ENCODE results near the gene BOD1. TPM values are rescaled to one million over a fixed set of nuclear protein-coding genes. Genes with fewer than 3 reads are reported as not detected.
A peak's percentile ranks its signal among the peaks of the same experiment; 100 is the strongest.

Gene BOD1
- total and polyA plus RNA-seq, 9 of the 15 experiments (the other 6 are each of a cell fraction or from before 2014, with no cell fraction given) = 10.1 to 31.6 (median 22.6) TPM

DNA sequence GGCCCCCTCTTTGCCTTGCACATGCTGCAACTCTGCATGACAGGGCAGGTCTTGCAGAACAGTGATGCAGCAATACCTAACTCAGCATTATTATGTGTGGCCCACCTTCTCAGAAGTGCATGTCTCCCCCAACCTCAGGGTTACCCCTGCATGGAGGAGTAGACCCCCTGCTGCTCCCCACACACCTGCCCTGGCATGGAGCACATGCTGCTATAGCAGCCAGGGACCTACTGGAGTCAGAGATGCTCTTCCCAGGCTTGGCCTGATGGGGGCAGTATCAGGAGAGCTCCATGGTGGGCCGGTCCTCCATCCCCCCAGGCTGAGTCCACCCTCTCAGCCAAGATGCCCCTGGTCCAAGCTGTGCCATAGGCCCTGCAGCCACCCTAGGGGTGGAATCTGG is 13.2 kb upstream of the BOD1 start (continued):
- TF ChIP-seq MYC (IDR thresholded peaks at IDR 0.05; ENCODE audit: low read depth, low read length) = 0 out of 2 replicates have a peak, but pooled peaks have one; percentile 25
- no peak for TF ChIP-seq MYC (CRISPR knock-in tag; IDR thresholded peaks at IDR 0.05; ENCODE audit: borderline replicate concordance, low read depth)
- TF ChIP-seq, protein P1, sequence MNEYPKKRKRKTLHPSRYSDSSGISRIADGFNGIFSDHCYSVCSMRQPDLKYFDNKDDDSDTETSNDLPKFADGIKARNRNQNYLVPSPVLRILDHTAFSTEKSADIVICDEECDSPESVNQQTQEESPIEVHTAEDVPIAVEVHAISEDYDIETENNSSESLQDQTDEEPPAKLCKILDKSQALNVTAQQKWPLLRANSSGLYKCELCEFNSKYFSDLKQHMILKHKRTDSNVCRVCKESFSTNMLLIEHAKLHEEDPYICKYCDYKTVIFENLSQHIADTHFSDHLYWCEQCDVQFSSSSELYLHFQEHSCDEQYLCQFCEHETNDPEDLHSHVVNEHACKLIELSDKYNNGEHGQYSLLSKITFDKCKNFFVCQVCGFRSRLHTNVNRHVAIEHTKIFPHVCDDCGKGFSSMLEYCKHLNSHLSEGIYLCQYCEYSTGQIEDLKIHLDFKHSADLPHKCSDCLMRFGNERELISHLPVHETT (CRISPR knock-in tag; conservative IDR thresholded peaks at IDR 0.05 in 1 of 2, IDR thresholded peaks at IDR 0.05 in 1 of 2) = no peak
- TF ChIP-seq ZFPM2 (CRISPR knock-in tag; IDR thresholded peaks at IDR 0.05) = no peak

DNA sequence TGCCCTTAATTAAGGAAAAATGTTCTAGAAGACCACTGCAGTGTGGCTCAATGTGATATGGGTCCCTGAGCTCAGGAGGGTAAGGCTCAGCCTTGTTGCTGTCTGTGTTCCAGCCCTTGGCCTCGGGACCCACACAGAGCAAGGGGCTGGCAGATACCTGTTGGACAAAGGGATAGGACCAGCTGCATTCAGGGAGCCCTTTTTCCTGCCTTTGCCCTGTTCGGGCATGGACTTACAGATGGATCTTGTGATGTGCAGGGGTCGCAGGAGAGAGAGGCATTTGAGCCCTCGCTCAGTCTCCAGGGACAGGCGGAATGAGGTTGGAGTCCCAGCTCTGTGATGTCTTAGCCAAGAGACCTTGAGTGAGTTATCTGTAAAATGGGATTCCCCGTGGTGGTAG is 12.1 kb upstream of the BOD1 start:
- in situ Hi-C loops (cut with MboI) = no loop called here
- POLR2A ChIA-PET = interaction anchor here (0.6 to 1.4 kb wide), 5 partner anchors 114 to 1360 kb away, joined by 3 read pairs; partner anchors contain the start of gene CPEB4
- TF ChIP-seq, protein P2, sequence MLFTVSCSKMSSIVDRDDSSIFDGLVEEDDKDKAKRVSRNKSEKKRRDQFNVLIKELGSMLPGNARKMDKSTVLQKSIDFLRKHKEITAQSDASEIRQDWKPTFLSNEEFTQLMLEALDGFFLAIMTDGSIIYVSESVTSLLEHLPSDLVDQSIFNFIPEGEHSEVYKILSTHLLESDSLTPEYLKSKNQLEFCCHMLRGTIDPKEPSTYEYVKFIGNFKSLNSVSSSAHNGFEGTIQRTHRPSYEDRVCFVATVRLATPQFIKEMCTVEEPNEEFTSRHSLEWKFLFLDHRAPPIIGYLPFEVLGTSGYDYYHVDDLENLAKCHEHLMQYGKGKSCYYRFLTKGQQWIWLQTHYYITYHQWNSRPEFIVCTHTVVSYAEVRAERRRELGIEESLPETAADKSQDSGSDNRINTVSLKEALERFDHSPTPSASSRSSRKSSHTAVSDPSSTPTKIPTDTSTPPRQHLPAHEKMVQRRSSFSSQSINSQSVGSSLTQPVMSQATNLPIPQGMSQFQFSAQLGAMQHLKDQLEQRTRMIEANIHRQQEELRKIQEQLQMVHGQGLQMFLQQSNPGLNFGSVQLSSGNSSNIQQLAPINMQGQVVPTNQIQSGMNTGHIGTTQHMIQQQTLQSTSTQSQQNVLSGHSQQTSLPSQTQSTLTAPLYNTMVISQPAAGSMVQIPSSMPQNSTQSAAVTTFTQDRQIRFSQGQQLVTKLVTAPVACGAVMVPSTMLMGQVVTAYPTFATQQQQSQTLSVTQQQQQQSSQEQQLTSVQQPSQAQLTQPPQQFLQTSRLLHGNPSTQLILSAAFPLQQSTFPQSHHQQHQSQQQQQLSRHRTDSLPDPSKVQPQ (CRISPR knock-in tag; IDR thresholded peaks at IDR 0.05; ENCODE audit: borderline replicate concordance) = no peak
- no peak for TF ChIP-seq ZNF274 (IDR thresholded peaks at IDR 0.05; ENCODE audit: borderline replicate concordance, low read depth, low read length)
- TF ChIP-seq MAFF (IDR thresholded peaks at IDR 0.05; ENCODE audit: low read length) = no peak
- no peak for TF ChIP-seq ZBTB8A (IDR thresholded peaks at IDR 0.05; ENCODE audit: partially characterized antibody)
- no peak for TF ChIP-seq E2F3 (CRISPR knock-in tag; IDR thresholded peaks at IDR 0.05)
- no peak for TF ChIP-seq ZNF76 (CRISPR knock-in tag; IDR thresholded peaks at IDR 0.05; ENCODE audit: borderline replicate concordance)
- TF ChIP-seq, protein P3, sequence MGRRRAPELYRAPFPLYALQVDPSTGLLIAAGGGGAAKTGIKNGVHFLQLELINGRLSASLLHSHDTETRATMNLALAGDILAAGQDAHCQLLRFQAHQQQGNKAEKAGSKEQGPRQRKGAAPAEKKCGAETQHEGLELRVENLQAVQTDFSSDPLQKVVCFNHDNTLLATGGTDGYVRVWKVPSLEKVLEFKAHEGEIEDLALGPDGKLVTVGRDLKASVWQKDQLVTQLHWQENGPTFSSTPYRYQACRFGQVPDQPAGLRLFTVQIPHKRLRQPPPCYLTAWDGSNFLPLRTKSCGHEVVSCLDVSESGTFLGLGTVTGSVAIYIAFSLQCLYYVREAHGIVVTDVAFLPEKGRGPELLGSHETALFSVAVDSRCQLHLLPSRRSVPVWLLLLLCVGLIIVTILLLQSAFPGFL (CRISPR knock-in tag; IDR thresholded peaks at IDR 0.05) = no peak

More for the DNA sequence above, 12.1 kb upstream of the BOD1 start:
- Histone ChIP-seq H3K79me2 (ENCODE audit: control insufficient read depth, insufficient read depth, low read length) (no peaks in the 10 kb centered on the region), H3K9me1 (ENCODE audit: control insufficient read depth, insufficient read depth, low read length) (no peaks in the 10 kb centered on the region), H3K9ac (ENCODE audit: insufficient read depth in 1 of 2, low read depth in 2 of 2, low read length in 2 of 2) (no peak overlapping the region), H3K36me3 (ENCODE audit: control insufficient read depth, insufficient read depth, low read length) (no peaks in the 10 kb centered on the region), H3K27me3 (ENCODE audit: control insufficient read depth in 2 of 2, insufficient read depth in 2 of 2, low read length in 2 of 2) (no peaks in the 10 kb centered on the region), H3K4me3 (no peak overlapping the region), H2AFZ (ENCODE audit: low read depth, low read length) (no peak overlapping the region), H3K4me1 (replicated peaks in 1 of 2; ENCODE audit: control insufficient read depth in 2 of 2, insufficient read depth in 2 of 2, low read length in 2 of 2) (peaks cover 0 to 19% of the 10 kb centered on the region in 2 experiments; a peak in 4 of 5 replicates), H4K20me1 (replicated peaks; ENCODE audit: control insufficient read depth, insufficient read depth, low read length) (no peaks in the 10 kb centered on the region), H3K9me3 (replicated peaks; ENCODE audit: control insufficient read depth, insufficient read depth, low read depth, low read length) (no peaks in the 10 kb centered on the region), H3K4me2 (ENCODE audit: insufficient read depth, low read length) (no peak overlapping the region), H3K27ac (ENCODE audit: extremely low read depth, low read depth, low read length) (no peak overlapping the region)
- DNase-seq (ENCODE audit: extremely low read depth in 1 of 4, low spot score in 3 of 4) (no peak), ATAC-seq (no peak), FAIRE-seq (no peak)
- BruUV-seq (replicated peaks) = no TSS peak
- intact Hi-C loops (cut with micrococcal nuclease) = loop anchor here (5.0 to 10.0 kb wide), 2 partner anchors 136 to 209 kb away; no protein-coding TSS in a partner anchor
- CTCF ChIA-PET (ENCODE audit: low intra/inter-chr PET ratio) = no interaction called here
- WGBS (ENCODE audit: insufficient coverage, low coverage, missing lambda C conversion rate) = 42% methylated on average over 6 of the region's 6 CpGs

Data from K562 (cell line).